Measurements from ENCODE around the gene ZNF527. TPM values are rescaled to one million over a fixed set of nuclear protein-coding genes. Genes with fewer than 3 reads are reported as not detected.

ZNF527 gene
- total and polyA plus RNA-seq, 2 donors from 2014 or later = 3.6 to 8.2 TPM

DNA sequence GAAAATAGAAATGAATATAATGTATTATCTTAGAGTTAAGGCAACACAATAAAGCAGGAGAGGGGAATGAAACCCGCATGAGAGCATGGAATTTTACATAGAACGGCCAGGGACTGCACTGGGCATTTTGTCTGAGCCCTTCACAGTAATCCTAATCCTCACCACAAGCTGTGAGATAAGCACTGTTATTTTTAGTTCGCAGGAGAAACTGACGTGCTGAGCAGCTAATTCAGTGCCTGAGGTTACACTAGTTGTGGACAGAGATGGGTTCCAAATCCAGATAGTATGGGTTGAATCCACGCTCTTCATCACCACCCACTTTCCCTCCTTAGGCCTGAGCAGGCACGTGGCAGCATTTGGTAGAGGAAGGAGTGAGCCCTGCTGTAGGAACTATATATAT lies 24.8 kb upstream of the ZNF527 start:
- Histone ChIP-seq H3K9ac (ENCODE audit: low read length in 3 of 3) (no peak overlapping the region), H3K27me3 (ENCODE audit: control insufficient read depth, insufficient read depth, low read length) (no peaks in the 10 kb centered on the region), H3K9me3 (ENCODE audit: control insufficient read depth in 2 of 3, insufficient read depth in 1 of 3, low read length in 3 of 3) (no peaks in the 10 kb centered on the region), H3K27ac (ENCODE audit: low read depth in 2 of 2, low read length in 2 of 2) (no peak overlapping the region), H3K4me3 (ENCODE audit: low read length in 3 of 3) (no peak overlapping the region), H3K36me3 (ENCODE audit: control insufficient read depth in 2 of 3, insufficient read depth in 3 of 3, low read length in 3 of 3) (peaks cover 11 to 37% (median 20%) of the 10 kb centered on the region in 3 donors), H3K4me1 (ENCODE audit: control insufficient read depth in 2 of 3, insufficient read depth in 2 of 3, low read depth in 1 of 3, low read length in 3 of 3) (no peaks in the 10 kb centered on the region)
- no peak for DNase-seq
- FAIRE-seq = no peak
- intact Hi-C loops (cut with DNase I) = no loop called here
- TF ChIP-seq, protein P1, sequence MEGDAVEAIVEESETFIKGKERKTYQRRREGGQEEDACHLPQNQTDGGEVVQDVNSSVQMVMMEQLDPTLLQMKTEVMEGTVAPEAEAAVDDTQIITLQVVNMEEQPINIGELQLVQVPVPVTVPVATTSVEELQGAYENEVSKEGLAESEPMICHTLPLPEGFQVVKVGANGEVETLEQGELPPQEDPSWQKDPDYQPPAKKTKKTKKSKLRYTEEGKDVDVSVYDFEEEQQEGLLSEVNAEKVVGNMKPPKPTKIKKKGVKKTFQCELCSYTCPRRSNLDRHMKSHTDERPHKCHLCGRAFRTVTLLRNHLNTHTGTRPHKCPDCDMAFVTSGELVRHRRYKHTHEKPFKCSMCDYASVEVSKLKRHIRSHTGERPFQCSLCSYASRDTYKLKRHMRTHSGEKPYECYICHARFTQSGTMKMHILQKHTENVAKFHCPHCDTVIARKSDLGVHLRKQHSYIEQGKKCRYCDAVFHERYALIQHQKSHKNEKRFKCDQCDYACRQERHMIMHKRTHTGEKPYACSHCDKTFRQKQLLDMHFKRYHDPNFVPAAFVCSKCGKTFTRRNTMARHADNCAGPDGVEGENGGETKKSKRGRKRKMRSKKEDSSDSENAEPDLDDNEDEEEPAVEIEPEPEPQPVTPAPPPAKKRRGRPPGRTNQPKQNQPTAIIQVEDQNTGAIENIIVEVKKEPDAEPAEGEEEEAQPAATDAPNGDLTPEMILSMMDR (IDR thresholded peaks at IDR 0.05; ENCODE audit: borderline replicate concordance, extremely low read depth, insufficient read depth) = no peak

DNA sequence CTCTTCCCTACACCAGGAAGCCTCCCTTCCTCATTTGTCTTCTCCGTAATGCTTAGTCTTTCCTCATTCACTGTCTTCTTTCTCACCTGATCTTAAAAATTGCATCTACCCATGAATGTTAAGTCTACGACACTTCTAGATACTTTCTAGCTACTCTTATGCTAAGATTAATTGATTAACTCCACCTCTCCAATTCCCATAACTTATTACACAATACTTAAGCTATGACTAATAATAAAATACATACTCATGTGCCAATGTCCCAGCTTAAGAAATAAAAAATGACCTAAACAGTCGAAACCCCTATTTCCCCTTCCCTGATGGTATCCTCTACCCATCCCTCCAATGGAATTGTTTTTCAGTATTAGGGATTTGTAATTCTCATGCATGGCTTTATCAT lies 22.8 kb upstream of the ZNF527 start:
- peaks cover 11 to 37% (median 22%) of the 10 kb centered on the region in 3 donors for H3K36me3 ChIP-seq (ENCODE audit: control insufficient read depth in 2 of 3, insufficient read depth in 3 of 3, low read length in 3 of 3)
- H3K27me3 ChIP-seq (ENCODE audit: control insufficient read depth, insufficient read depth, low read length) = no peaks in the 10 kb centered on the region
- no peak overlapping the region for H3K4me3 ChIP-seq (ENCODE audit: low read length in 3 of 3)
- no peak overlapping the region for H3K9ac ChIP-seq (ENCODE audit: low read length in 3 of 3)
- FAIRE-seq (no peak), DNase-seq (no peak)
- no peak overlapping the region for H3K27ac ChIP-seq (ENCODE audit: low read depth in 2 of 2, low read length in 2 of 2)
- TF ChIP-seq, protein P1 (IDR thresholded peaks at IDR 0.05; ENCODE audit: borderline replicate concordance, extremely low read depth, insufficient read depth) = no peak
- H3K4me1 ChIP-seq (ENCODE audit: control insufficient read depth in 2 of 3, insufficient read depth in 2 of 3, low read depth in 1 of 3, low read length in 3 of 3) = no peaks in the 10 kb centered on the region
- intact Hi-C loops (cut with DNase I) = no loop called here
- no peaks in the 10 kb centered on the region for H3K9me3 ChIP-seq (ENCODE audit: control insufficient read depth in 2 of 3, insufficient read depth in 1 of 3, low read length in 3 of 3)

DNA sequence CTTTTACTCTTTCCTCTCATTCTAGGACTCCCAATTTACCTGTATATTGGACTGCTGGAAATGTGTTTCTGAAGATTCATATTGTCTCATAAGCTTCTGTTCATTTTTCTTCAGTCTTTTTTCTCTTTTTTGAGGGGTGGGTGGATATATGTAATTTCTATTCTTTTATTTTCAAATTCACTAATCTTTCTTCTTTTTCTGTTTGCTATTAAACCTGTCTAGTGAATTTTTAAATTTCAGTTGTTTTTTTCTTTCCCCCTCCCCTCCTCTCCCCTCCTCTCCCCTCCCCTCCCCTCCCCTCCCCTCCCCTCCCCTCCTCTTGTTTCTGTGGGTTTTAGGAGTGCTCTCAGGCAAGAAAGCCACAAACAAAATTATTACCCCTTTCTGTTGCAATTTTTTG lies 16.9 kb upstream of the ZNF527 start:
- DNase-seq = no peak
- TF ChIP-seq, protein P1 (IDR thresholded peaks at IDR 0.05; ENCODE audit: borderline replicate concordance, extremely low read depth, insufficient read depth) = no peak
- intact Hi-C loops (cut with DNase I) = no loop called here

DNA sequence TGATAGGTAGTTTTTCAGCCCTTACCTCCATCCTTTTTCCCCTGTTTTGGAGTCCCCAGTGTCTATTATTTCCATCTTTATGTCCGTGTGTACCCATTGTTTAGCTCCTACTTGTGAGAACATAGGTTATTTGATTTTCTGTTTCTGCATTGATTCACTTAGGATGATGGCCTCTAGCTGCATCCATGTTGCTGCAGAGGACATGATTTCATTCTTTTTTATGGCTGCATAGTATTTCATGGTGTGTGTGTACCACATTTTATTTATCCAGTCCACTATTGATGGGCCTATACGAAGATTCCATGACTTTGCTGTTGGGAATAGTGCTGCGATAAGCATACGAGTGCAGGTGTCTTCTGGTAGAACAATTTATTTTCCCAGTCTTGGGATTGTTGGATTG lies 15.0 kb upstream of the ZNF527 start:
- no peak overlapping the region for H3K27ac ChIP-seq (ENCODE audit: low read depth in 2 of 2, low read length in 2 of 2)
- H3K9me3 ChIP-seq (ENCODE audit: control insufficient read depth in 2 of 3, insufficient read depth in 1 of 3, low read length in 3 of 3) = no peaks in the 10 kb centered on the region
- peaks cover 6 to 11% (median 9%) of the 10 kb centered on the region in 3 donors for H3K36me3 ChIP-seq (ENCODE audit: control insufficient read depth in 2 of 3, insufficient read depth in 3 of 3, low read length in 3 of 3)
- H3K4me3 ChIP-seq (ENCODE audit: low read length in 3 of 3) = no peak overlapping the region
- H3K4me1 ChIP-seq (ENCODE audit: control insufficient read depth in 2 of 3, insufficient read depth in 2 of 3, low read depth in 1 of 3, low read length in 3 of 3) = no peaks in the 10 kb centered on the region
- DNase-seq = no peak
- no peaks in the 10 kb centered on the region for H3K27me3 ChIP-seq (ENCODE audit: control insufficient read depth, insufficient read depth, low read length)
- H3K9ac ChIP-seq (ENCODE audit: low read length in 3 of 3) = no peak overlapping the region
- FAIRE-seq = no peak
- intact Hi-C loops (cut with DNase I) = no loop called here
- TF ChIP-seq, protein P1 (IDR thresholded peaks at IDR 0.05; ENCODE audit: borderline replicate concordance, extremely low read depth, insufficient read depth) = no peak

More for the DNA sequence above, 16.9 kb upstream of the ZNF527 start:
- no peak overlapping the region for H3K9ac ChIP-seq (ENCODE audit: low read length in 3 of 3)
- H3K4me3 ChIP-seq (ENCODE audit: low read length in 3 of 3) = no peak overlapping the region
- H3K27ac ChIP-seq (ENCODE audit: low read depth in 2 of 2, low read length in 2 of 2) = no peak overlapping the region
- FAIRE-seq = no peak
- H3K36me3 ChIP-seq (ENCODE audit: control insufficient read depth in 2 of 3, insufficient read depth in 3 of 3, low read length in 3 of 3) = peaks cover 4 to 11% (median 10%) of the 10 kb centered on the region in 3 donors
- H3K9me3 ChIP-seq (ENCODE audit: control insufficient read depth in 2 of 3, insufficient read depth in 1 of 3, low read length in 3 of 3) = no peaks in the 10 kb centered on the region
- H3K27me3 ChIP-seq (ENCODE audit: control insufficient read depth, insufficient read depth, low read length) = no peaks in the 10 kb centered on the region
- H3K4me1 ChIP-seq (ENCODE audit: control insufficient read depth in 2 of 3, insufficient read depth in 2 of 3, low read depth in 1 of 3, low read length in 3 of 3) = no peaks in the 10 kb centered on the region

Measured in kidney (tissue), 14 donors.